HCT116 (cell line): ENCODE data around the gene HIVEP3. TPM values are rescaled to one million over a fixed set of nuclear protein-coding genes. Genes with fewer than 3 reads are reported as not detected.

Source experiments
- ATAC-seq: fragments of 200-7000 bp; cut with Tn5 transposase; 2 replicates; pipeline ENCODE4 v1.9.1; 2020; ENCODE audit warnings: mild to moderate bottlenecking, moderate library complexity
- BruUV-seq: library from RNA; stranded (reverse); fragments of 400-500 nt; replicated peaks from 2 replicates; lab custom pipeline; 2021; lab: Mats Ljungman, UMichigan
- CTCF ChIA-PET: fragments of 300-600 bp; sonication (Branson Sonifier 250); formaldehyde crosslinking; loops from one replicate; lab custom pipeline; 2021; ENCODE audit warnings: antibody characterized with exemption; lab: Charles Lee
- POLR2A ChIA-PET: fragments of 300-600, 350-600 bp; sonication (Branson Sonifier 250); formaldehyde crosslinking; loops from one replicate; lab custom pipeline; 2021; ENCODE audit warnings: antibody characterized with exemption; lab: Charles Lee
- RAD21 ChIA-PET, 2 experiments: fragments of 300-600 bp; sonication (Branson Sonifier 250); formaldehyde crosslinking; loops; one replicate each; lab custom pipeline; 2023; ENCODE audit warnings: low total read pairs in 2 of 2; ENCODE audit not compliant: uncharacterized antibody in 2 of 2, unreplicated experiment in 2 of 2, low non-redundant PET in 1 of 2; lab: Charles Lee
- DNase-seq: peaks from one replicate; pipeline ENCODE4 v3.0.0-alpha.2; 2010; ENCODE audit warnings: low read depth, low spot score
- H2AFZ ChIP-seq: fragments of 200-600 bp; shearing (Covaris generic), sonication (generic); 2 replicates; pipeline ENCODE4 v1.6.1; 2017; ENCODE audit warnings: low read depth, mixed run types, mixed read lengths, antibody characterized with exemption, low read length; ENCODE audit not compliant: poor library complexity, severe bottlenecking
- H3K27ac ChIP-seq: 2 replicates; pipeline ENCODE4 v1.5.1; 2012; ENCODE audit warnings: low read depth, low read length
- H3K27me3 ChIP-seq: fragments of 200-600 bp; sonication (generic); 2 replicates; pipeline ENCODE4 v1.6.1; 2016; ENCODE audit warnings: mixed run types, low read length, mixed read lengths; ENCODE audit not compliant: insufficient read depth
- H3K36me3 ChIP-seq, 2 experiments: fragments of 200-500 bp in 1 of 2; fragments of 200-600 bp in 1 of 2; sonication (Bioruptor generic) in 1 of 2; sonication (generic) in 1 of 2; 2 replicates each; pipeline versions ENCODE4 v1.5.1 to v1.6.1; 2014 to 2016; ENCODE audit warnings: low read length in 2 of 2, inconsistent platforms in 1 of 2, mixed read lengths in 1 of 2, mixed run types in 1 of 2; ENCODE audit not compliant: insufficient read depth in 2 of 2, control insufficient read depth in 1 of 2
- H3K4me1 ChIP-seq, 2 experiments: fragments of 200-600 bp in 1 of 2; sonication (generic) in 1 of 2; 2 replicates each; pipeline versions ENCODE4 v1.5.1 to v1.6.1; 2012 to 2017; ENCODE audit warnings: low read length in 2 of 2, inconsistent platforms in 1 of 2, mild to moderate bottlenecking in 1 of 2, mixed read lengths in 1 of 2, mixed run types in 1 of 2, moderate library complexity in 1 of 2; ENCODE audit not compliant: insufficient read depth in 2 of 2, control insufficient read depth in 1 of 2
- H3K4me2 ChIP-seq: fragments of 200-600 bp; sonication (generic); 2 replicates; pipeline ENCODE4 v1.6.1; 2017; ENCODE audit warnings: mixed run types, low read length, mixed read lengths
- H3K4me3 ChIP-seq, 2 experiments: fragments of 200-600 bp in 1 of 2; sonication (generic) in 1 of 2; replicated peaks in 1 of 2; 2 replicates each; pipeline ENCODE4 v1.5.1; 2011 to 2016; ENCODE audit warnings: low read length in 2 of 2, control low read depth in 1 of 2, low read depth in 1 of 2, mild to moderate bottlenecking in 1 of 2, mixed read lengths in 1 of 2, mixed run types in 1 of 2
- H3K79me2 ChIP-seq: fragments of 200-600 bp; sonication (generic); 2 replicates; pipeline ENCODE4 v1.6.1; 2017; ENCODE audit warnings: mild to moderate bottlenecking, mixed run types, low read length, moderate library complexity, mixed read lengths; ENCODE audit not compliant: insufficient read depth
- H3K9ac ChIP-seq: fragments of 200-600 bp; sonication (generic); 2 replicates; pipeline ENCODE4 v1.6.1; 2016; ENCODE audit warnings: low read length, mixed read lengths
- H3K9me2 ChIP-seq: fragments of 200-600 bp; sonication (generic), shearing (Covaris generic); 2 replicates; pipeline ENCODE4 v1.6.1; 2017; ENCODE audit warnings: mixed run types, mild to moderate bottlenecking, moderate library complexity; ENCODE audit not compliant: insufficient read depth
- H3K9me3 ChIP-seq, 2 experiments: fragments of 200-500 bp in 1 of 2; fragments of 200-600 bp in 1 of 2; sonication (Bioruptor generic) in 1 of 2; sonication (generic) in 1 of 2; 2 replicates each; pipeline ENCODE4 v1.6.1; 2014 to 2017; ENCODE audit warnings: low read length in 2 of 2, mixed read lengths in 2 of 2, inconsistent platforms in 1 of 2, low read depth in 1 of 2, mild to moderate bottlenecking in 1 of 2, mixed run types in 1 of 2, moderate library complexity in 1 of 2; ENCODE audit not compliant: control insufficient read depth in 1 of 2, insufficient read depth in 1 of 2
- H4K20me1 ChIP-seq: fragments of 200-600 bp; sonication (generic), shearing (Covaris generic); 2 replicates; pipeline ENCODE4 v1.6.1; 2017; ENCODE audit warnings: mixed run types, mild to moderate bottlenecking, moderate library complexity; ENCODE audit not compliant: insufficient read depth
- CEBPB ChIP-seq: IDR thresholded peaks from 2 replicates; pipeline ENCODE4 v1.6.1; 2012; ENCODE audit warnings: low read depth
- EZH2phosphoT487 ChIP-seq: fragments of 200-600 bp; IDR thresholded peaks from 2 replicates; pipeline ENCODE4 v1.6.1; 2018; ENCODE audit warnings: antibody characterized with exemption, borderline replicate concordance
- FOSL1 ChIP-seq: IDR thresholded peaks from 2 replicates; pipeline ENCODE4 v1.6.1; 2012; ENCODE audit warnings: low read depth
- JUND ChIP-seq: IDR thresholded peaks from 2 replicates; pipeline ENCODE4 v1.6.1; 2012
- YY1 ChIP-seq: IDR thresholded peaks from 2 replicates; pipeline ENCODE4 v1.6.1; 2011; ENCODE audit warnings: low read length, low read depth, moderate library complexity, mild to moderate bottlenecking; ENCODE audit not compliant: insufficient replicate concordance; ENCODE audit errors: extremely low read depth
- ZFX ChIP-seq: fragments of 450-650 bp; IDR thresholded peaks from 2 replicates; pipeline ENCODE4 v1.6.1; 2017
- intact Hi-C: fragments of 100-400 bp; cut with micrococcal nuclease; formaldehyde crosslinking; loops from 2 replicates; pipeline ENCODE4 v1.10.0; 2022
- total RNA-seq: library from RNA; stranded (reverse); gene quantifications from one replicate; pipeline ENCODE4 v1.2.1, GENCODE V29; 2021; ENCODE audit not compliant: unreplicated experiment
- TF ChIP-seq, protein P1 (sequence below): IDR thresholded peaks from 2 replicates; pipeline ENCODE4 v1.6.1; 2012; ENCODE audit warnings: low read depth

HIVEP3 gene
- total RNA-seq, 1 experiment from 2014 or later, result 7.1 TPM

GRCh38 chr1:41518471-41518870, 400.3 kb downstream of the HIVEP3 start:
- no peak for DNase-seq
- intact Hi-C loops, result no loop called here
- H3K79me2 ChIP-seq, result no peaks in the 10 kb centered on the region
- H3K9me2 ChIP-seq, result no peaks in the 10 kb centered on the region
- no peaks in the 10 kb centered on the region for H4K20me1 ChIP-seq
- H3K27ac ChIP-seq, result no peak overlapping the region
- no peak overlapping the region for H3K4me3 ChIP-seq
- no peak for TF ChIP-seq JUND
- no peak for TF ChIP-seq EZH2phosphoT487
- TF ChIP-seq, protein P1, sequence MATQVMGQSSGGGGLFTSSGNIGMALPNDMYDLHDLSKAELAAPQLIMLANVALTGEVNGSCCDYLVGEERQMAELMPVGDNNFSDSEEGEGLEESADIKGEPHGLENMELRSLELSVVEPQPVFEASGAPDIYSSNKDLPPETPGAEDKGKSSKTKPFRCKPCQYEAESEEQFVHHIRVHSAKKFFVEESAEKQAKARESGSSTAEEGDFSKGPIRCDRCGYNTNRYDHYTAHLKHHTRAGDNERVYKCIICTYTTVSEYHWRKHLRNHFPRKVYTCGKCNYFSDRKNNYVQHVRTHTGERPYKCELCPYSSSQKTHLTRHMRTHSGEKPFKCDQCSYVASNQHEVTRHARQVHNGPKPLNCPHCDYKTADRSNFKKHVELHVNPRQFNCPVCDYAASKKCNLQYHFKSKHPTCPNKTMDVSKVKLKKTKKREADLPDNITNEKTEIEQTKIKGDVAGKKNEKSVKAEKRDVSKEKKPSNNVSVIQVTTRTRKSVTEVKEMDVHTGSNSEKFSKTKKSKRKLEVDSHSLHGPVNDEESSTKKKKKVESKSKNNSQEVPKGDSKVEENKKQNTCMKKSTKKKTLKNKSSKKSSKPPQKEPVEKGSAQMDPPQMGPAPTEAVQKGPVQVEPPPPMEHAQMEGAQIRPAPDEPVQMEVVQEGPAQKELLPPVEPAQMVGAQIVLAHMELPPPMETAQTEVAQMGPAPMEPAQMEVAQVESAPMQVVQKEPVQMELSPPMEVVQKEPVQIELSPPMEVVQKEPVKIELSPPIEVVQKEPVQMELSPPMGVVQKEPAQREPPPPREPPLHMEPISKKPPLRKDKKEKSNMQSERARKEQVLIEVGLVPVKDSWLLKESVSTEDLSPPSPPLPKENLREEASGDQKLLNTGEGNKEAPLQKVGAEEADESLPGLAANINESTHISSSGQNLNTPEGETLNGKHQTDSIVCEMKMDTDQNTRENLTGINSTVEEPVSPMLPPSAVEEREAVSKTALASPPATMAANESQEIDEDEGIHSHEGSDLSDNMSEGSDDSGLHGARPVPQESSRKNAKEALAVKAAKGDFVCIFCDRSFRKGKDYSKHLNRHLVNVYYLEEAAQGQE, result no peak
- no peak for TF ChIP-seq CEBPB
- no peak for TF ChIP-seq FOSL1
- POLR2A ChIA-PET, result no interaction called here
- ATAC-seq, result no peak
- RAD21 ChIA-PET, result no interaction called here
- H3K4me1 ChIP-seq, result peaks cover 27 to 34% of the 10 kb centered on the region in 2 experiments
- no peaks in the 10 kb centered on the region for H3K36me3 ChIP-seq
- H3K4me2 ChIP-seq, result no peak overlapping the region
- CTCF ChIA-PET, result interaction anchor here (0.8 kb wide), 1 partner anchor 22 kb away, joined by 3 read pairs; no protein-coding TSS in a partner anchor
- no TSS peak for BruUV-seq
- no peak overlapping the region for H2AFZ ChIP-seq
- H3K27me3 ChIP-seq, result no peaks in the 10 kb centered on the region
- H3K9me3 ChIP-seq, result no peaks in the 10 kb centered on the region
- no peak overlapping the region for H3K9ac ChIP-seq

DNA sequence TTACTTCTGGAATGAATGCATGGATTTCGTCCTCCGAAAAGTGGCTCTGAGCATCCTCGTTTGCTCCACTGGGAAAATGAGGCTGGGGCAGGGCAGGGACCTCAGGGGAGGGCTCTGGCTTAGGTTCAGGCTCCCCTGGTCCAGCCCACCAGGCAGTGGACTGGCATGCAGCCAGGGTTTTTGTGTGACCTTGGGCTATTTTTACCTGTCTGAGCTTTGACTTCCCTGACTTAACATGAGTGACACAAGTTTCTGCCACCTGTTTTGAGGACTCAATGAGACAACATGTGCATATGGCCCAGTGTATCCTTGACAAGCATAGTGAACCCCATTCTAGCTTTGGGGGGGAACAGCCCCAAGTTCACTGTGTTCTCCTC, 401.7 kb downstream of the HIVEP3 start:
- Histone ChIP-seq H3K36me3 (no peaks in the 10 kb centered on the region), H3K9me2 (no peaks in the 10 kb centered on the region), H4K20me1 (no peaks in the 10 kb centered on the region), H3K4me3 (no peak overlapping the region), H3K79me2 (no peaks in the 10 kb centered on the region), H3K9ac (no peak overlapping the region), H3K27me3 (no peaks in the 10 kb centered on the region), H2AFZ (no peak overlapping the region), H3K9me3 (no peaks in the 10 kb centered on the region), H3K4me1 (peaks cover 27 to 34% of the 10 kb centered on the region in 2 experiments), H3K4me2 (no peak overlapping the region), H3K27ac (no peak overlapping the region)
- intact Hi-C loops, result no loop called here
- TF ChIP-seq ZFX (no peak), YY1 (no peak)
- no TSS peak for BruUV-seq
- ChIA-PET CTCF (interaction anchor here (1.2 to 3.1 kb wide), 3 partner anchors 24 to 656 kb away, joined by 3 to 15 read pairs (median 10); no protein-coding TSS in a partner anchor), RAD21 (no interaction called here), POLR2A (no interaction called here)
- DNase-seq, result no peak
- no peak for ATAC-seq
